Liver (tissue), 9 donors: ENCODE results near the gene BTNL9. TPM values are rescaled to one million over a fixed set of nuclear protein-coding genes. Genes with fewer than 3 reads are reported as not detected.

Source experiments
- DNase-seq: peaks from one replicate; pipeline ENCODE4 v3.0.0-alpha.2; 2017; ENCODE audit warnings: low spot score
- H3K27ac ChIP-seq, 2 donors: one replicate each; pipeline ENCODE4 v1.7.0; 2013; ENCODE audit warnings: inconsistent platforms in 2 of 2, low read length in 2 of 2, control low read depth in 1 of 2, low read depth in 1 of 2, mild to moderate bottlenecking in 1 of 2
- H3K27me3 ChIP-seq, 4 donors: one replicate each; pipeline versions ENCODE4 v1.6.1 to v1.7.0; 2013; ENCODE audit warnings: low read length in 3 of 4, inconsistent platforms in 1 of 4, mild to moderate bottlenecking in 1 of 4, moderate library complexity in 1 of 4; ENCODE audit not compliant: control insufficient read depth in 4 of 4, insufficient read depth in 4 of 4
- H3K36me3 ChIP-seq, 4 donors: one replicate each; pipeline versions ENCODE4 v1.6.1 to v1.7.0; 2013; ENCODE audit warnings: low read length in 3 of 4, mild to moderate bottlenecking in 3 of 4, low read depth in 1 of 4, moderate library complexity in 1 of 4; ENCODE audit not compliant: control insufficient read depth in 4 of 4, insufficient read depth in 3 of 4
- H3K4me1 ChIP-seq, 4 donors: one replicate each; pipeline versions ENCODE4 v1.6.1 to v1.7.0; 2013; ENCODE audit warnings: low read length in 3 of 4, mild to moderate bottlenecking in 3 of 4, moderate library complexity in 1 of 4; ENCODE audit not compliant: control insufficient read depth in 4 of 4, insufficient read depth in 4 of 4
- H3K4me3 ChIP-seq, 3 donors: one replicate each; pipeline versions ENCODE4 v1.6.1 to v1.7.0; 2013; ENCODE audit warnings: low read length in 3 of 3, control low read depth in 1 of 3, low read depth in 1 of 3, mild to moderate bottlenecking in 1 of 3
- H3K9ac ChIP-seq, 2 donors: one replicate each; pipeline ENCODE4 v1.7.0; 2013; ENCODE audit warnings: low read length in 2 of 2, mild to moderate bottlenecking in 2 of 2, moderate library complexity in 2 of 2, control low read depth in 1 of 2, low read depth in 1 of 2
- H3K9me3 ChIP-seq, 4 donors: one replicate each; pipeline versions ENCODE4 v1.6.1 to v1.7.0; 2013; ENCODE audit warnings: low read length in 3 of 4; ENCODE audit not compliant: control insufficient read depth in 4 of 4
- EGR1 ChIP-seq, 2 donors: IDR thresholded peaks; 2 replicates each; pipeline ENCODE4 v1.6.1; 2016 to 2018; ENCODE audit warnings: antibody characterized with exemption in 2 of 2, low read depth in 2 of 2
- FOXA1 ChIP-seq: IDR thresholded peaks from 2 replicates; pipeline ENCODE4 v1.6.1; 2016; ENCODE audit warnings: antibody characterized with exemption
- FOXA2 ChIP-seq: IDR thresholded peaks from 2 replicates; pipeline ENCODE4 v1.6.1; 2016; ENCODE audit warnings: antibody characterized with exemption
- GABPA ChIP-seq, 2 donors: IDR thresholded peaks in 1 of 2; conservative IDR thresholded peaks in 1 of 2; 2 replicates each; pipeline ENCODE4 v1.6.1; 2016; ENCODE audit warnings: antibody characterized with exemption in 2 of 2, mild to moderate bottlenecking in 1 of 2, moderate library complexity in 1 of 2
- HNF4A ChIP-seq, 2 donors: conservative IDR thresholded peaks; 2 replicates each; pipeline ENCODE4 v1.6.1; 2016; ENCODE audit warnings: antibody characterized with exemption in 2 of 2, mild to moderate bottlenecking in 2 of 2
- HNF4G ChIP-seq: IDR thresholded peaks from 2 replicates; pipeline ENCODE4 v1.6.1; 2016; ENCODE audit warnings: antibody characterized with exemption
- JUND ChIP-seq, 2 donors: IDR thresholded peaks; 2 replicates each; pipeline ENCODE4 v1.6.1; 2016; ENCODE audit warnings: antibody characterized with exemption in 2 of 2
- MAX ChIP-seq: IDR thresholded peaks from 2 replicates; pipeline ENCODE4 v1.6.1; 2016; ENCODE audit warnings: antibody characterized with exemption
- NR2F2 ChIP-seq: IDR thresholded peaks from 2 replicates; pipeline ENCODE4 v1.6.1; 2016; ENCODE audit warnings: antibody characterized with exemption
- RAD21 ChIP-seq, 2 donors: IDR thresholded peaks; 2 replicates each; pipeline ENCODE4 v1.6.1; 2016; ENCODE audit warnings: antibody characterized with exemption in 2 of 2, mild to moderate bottlenecking in 2 of 2
- REST ChIP-seq: IDR thresholded peaks from 2 replicates; pipeline ENCODE4 v1.6.1; 2016; ENCODE audit warnings: antibody characterized with exemption, mild to moderate bottlenecking
- RXRA ChIP-seq, 2 donors: IDR thresholded peaks; 2 replicates each; pipeline ENCODE4 v1.6.1; 2017 to 2018; ENCODE audit warnings: antibody characterized with exemption in 2 of 2, mild to moderate bottlenecking in 1 of 2
- SP1 ChIP-seq: IDR thresholded peaks from 2 replicates; pipeline ENCODE4 v1.6.1; 2018; ENCODE audit warnings: antibody characterized with exemption, mild to moderate bottlenecking
- TAF1 ChIP-seq: conservative IDR thresholded peaks from 2 replicates; pipeline ENCODE4 v1.6.1; 2016; ENCODE audit warnings: antibody characterized with exemption, mild to moderate bottlenecking
- YY1 ChIP-seq: IDR thresholded peaks from 2 replicates; pipeline ENCODE4 v1.6.1; 2016; ENCODE audit warnings: antibody characterized with exemption, mild to moderate bottlenecking
- ZBTB33 ChIP-seq: IDR thresholded peaks from 2 replicates; pipeline ENCODE4 v1.6.1; 2016; ENCODE audit warnings: antibody characterized with exemption
- polyA plus RNA-seq, 2 donors: library from polyadenylated mRNA; stranded (reverse) in 1 of 2; unstranded in 1 of 2; fragments of 200-250 nt in 1 of 2; fragments of >200 nt in 1 of 2; fragmentation: Nextera tagmentation in 1 of 2; extraction: Ambion mirVana in 1 of 2; gene quantifications; one replicate each; pipeline versions ENCODE4 v1.2.1 to v1.2.3, GENCODE V29; 2013 to 2015
- total RNA-seq, 2 donors: library from RNA; depleted of rRNA; stranded (reverse); fragments of >200 nt; gene quantifications; one replicate each; pipeline ENCODE4 v1.2.3, GENCODE V29; 2014
- TF ChIP-seq, protein P1 (sequence below): fragments of 150-350 bp; IDR thresholded peaks from 2 replicates; pipeline ENCODE4 v1.5.1; 2017; ENCODE audit warnings: improper control_type of control experiment, low read depth, low read length; ENCODE audit not compliant: missing input control
- TF ChIP-seq, protein P2 (sequence below): IDR thresholded peaks from 2 replicates; pipeline ENCODE4 v1.6.1; 2016; ENCODE audit warnings: antibody characterized with exemption
- donor health status: healthy.
- donor health status: healthy.
- donor health status: healthy.
- donor health status: healthy.
- donor health status: healthy.

Gene BTNL9
- total and polyA plus RNA-seq, 4 donors = 1.4 to 12.0 (median 4.7) TPM

- Histone ChIP-seq H3K27ac (no peak overlapping the region), H3K27me3 (peaks cover 0 to 3% (median 0%) of the 10 kb centered on the region in 4 donors), H3K4me3 (no peak overlapping the region), H3K4me1 (no peaks in the 10 kb centered on the region), H3K36me3 (no peaks in the 10 kb centered on the region), H3K9ac (no peak overlapping the region), H3K9me3 (peaks cover 0 to 10% (median 6%) of the 10 kb centered on the region in 4 donors)
- no peak for DNase-seq
- TF ChIP-seq TAF1 (no peak), MAX (no peak), FOXA1 (no peak), JUND (IDR thresholded peaks at IDR 0.05) (no peak), HNF4A (conservative IDR thresholded peaks at IDR 0.05) (no peak), RAD21 (IDR thresholded peaks at IDR 0.05) (no peak), RXRA (IDR thresholded peaks at IDR 0.05) (no peak), REST (no peak), ZBTB33 (no peak), FOXA2 (no peak), SP1 (no peak), EGR1 (IDR thresholded peaks at IDR 0.05; ENCODE audit: low read depth in 2 of 2) (no peak), YY1 (no peak), NR2F2 (no peak), HNF4G (no peak), GABPA (IDR thresholded peaks at IDR 0.05 in 1 of 2, conservative IDR thresholded peaks at IDR 0.05 in 1 of 2) (no peak)
- TF ChIP-seq, protein P1, sequence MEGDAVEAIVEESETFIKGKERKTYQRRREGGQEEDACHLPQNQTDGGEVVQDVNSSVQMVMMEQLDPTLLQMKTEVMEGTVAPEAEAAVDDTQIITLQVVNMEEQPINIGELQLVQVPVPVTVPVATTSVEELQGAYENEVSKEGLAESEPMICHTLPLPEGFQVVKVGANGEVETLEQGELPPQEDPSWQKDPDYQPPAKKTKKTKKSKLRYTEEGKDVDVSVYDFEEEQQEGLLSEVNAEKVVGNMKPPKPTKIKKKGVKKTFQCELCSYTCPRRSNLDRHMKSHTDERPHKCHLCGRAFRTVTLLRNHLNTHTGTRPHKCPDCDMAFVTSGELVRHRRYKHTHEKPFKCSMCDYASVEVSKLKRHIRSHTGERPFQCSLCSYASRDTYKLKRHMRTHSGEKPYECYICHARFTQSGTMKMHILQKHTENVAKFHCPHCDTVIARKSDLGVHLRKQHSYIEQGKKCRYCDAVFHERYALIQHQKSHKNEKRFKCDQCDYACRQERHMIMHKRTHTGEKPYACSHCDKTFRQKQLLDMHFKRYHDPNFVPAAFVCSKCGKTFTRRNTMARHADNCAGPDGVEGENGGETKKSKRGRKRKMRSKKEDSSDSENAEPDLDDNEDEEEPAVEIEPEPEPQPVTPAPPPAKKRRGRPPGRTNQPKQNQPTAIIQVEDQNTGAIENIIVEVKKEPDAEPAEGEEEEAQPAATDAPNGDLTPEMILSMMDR = no peak
- TF ChIP-seq, protein P2, sequence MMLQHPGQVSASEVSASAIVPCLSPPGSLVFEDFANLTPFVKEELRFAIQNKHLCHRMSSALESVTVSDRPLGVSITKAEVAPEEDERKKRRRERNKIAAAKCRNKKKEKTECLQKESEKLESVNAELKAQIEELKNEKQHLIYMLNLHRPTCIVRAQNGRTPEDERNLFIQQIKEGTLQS = no peak
Observed at GRCh38 chr5:181076920-181077319, 36.9 kb downstream of the BTNL9 start.
